Lung (tissue), 12 donors: Measurements from ENCODE around the gene ALG6. TPM values are rescaled to one million over a fixed set of nuclear protein-coding genes. Genes with fewer than 3 reads are reported as not detected.

Experiments
- ATAC-seq: fragments of 200-7000 bp; cut with Tn5 transposase; one replicate; pipeline ENCODE4 v1.9.1; 2020; ENCODE audit warnings: moderate number of reproducible peaks; ENCODE audit not compliant: insufficient read depth, low FRiP score
- DNase-seq, 3 donors: peaks; one replicate each; pipeline ENCODE4 v3.0.0-alpha.2; 2013 to 2017
- H3K27ac ChIP-seq, 2 donors: one replicate each; pipeline ENCODE4 v1.5.1; 2013; ENCODE audit warnings: mild to moderate bottlenecking in 2 of 2, moderate library complexity in 2 of 2, control low read depth in 1 of 2, inconsistent platforms in 1 of 2, low read depth in 1 of 2, low read length in 1 of 2
- H3K27me3 ChIP-seq, 3 donors: one replicate each; pipeline ENCODE4 v1.5.1; 2013; ENCODE audit warnings: low read length in 2 of 3; ENCODE audit not compliant: control insufficient read depth in 3 of 3, insufficient read depth in 3 of 3
- H3K36me3 ChIP-seq, 4 donors: one replicate each; pipeline ENCODE4 v1.5.1; 2013; ENCODE audit warnings: low read length in 4 of 4, mild to moderate bottlenecking in 1 of 4, moderate library complexity in 1 of 4; ENCODE audit not compliant: control insufficient read depth in 4 of 4, insufficient read depth in 4 of 4
- H3K4me1 ChIP-seq, 5 donors: one replicate each; pipeline ENCODE4 v1.5.1; 2013; ENCODE audit warnings: low read length in 5 of 5, mild to moderate bottlenecking in 2 of 5, moderate library complexity in 1 of 5; ENCODE audit not compliant: control insufficient read depth in 5 of 5, insufficient read depth in 5 of 5
- H3K4me3 ChIP-seq: one replicate; pipeline ENCODE4 v1.5.1; 2013; ENCODE audit warnings: mild to moderate bottlenecking, control low read depth, moderate library complexity
- H3K9ac ChIP-seq, 2 donors: one replicate each; pipeline ENCODE4 v1.5.1; 2013; ENCODE audit warnings: low read length in 2 of 2, control low read depth in 1 of 2; ENCODE audit not compliant: insufficient read depth in 1 of 2
- H3K9me3 ChIP-seq, 4 donors: one replicate each; pipeline ENCODE4 v1.5.1; 2013; ENCODE audit warnings: low read length in 3 of 4, mild to moderate bottlenecking in 1 of 4, moderate library complexity in 1 of 4; ENCODE audit not compliant: control insufficient read depth in 4 of 4, insufficient read depth in 3 of 4
- CTCF ChIP-seq: IDR thresholded peaks from 2 replicates; pipeline ENCODE4 v1.5.1; 2012; ENCODE audit warnings: mild to moderate bottlenecking; ENCODE audit errors: control extremely low read depth, extremely low read depth
- WGBS, 2 donors: extraction: QIAGEN DNeasy Blood & Tissue Kit; methylation state at CpG; one replicate each; pipeline ENCODE4 v1.1.7; 2013; 5-methylcytosine and 5-hydroxymethylcytosine counted together
- polyA plus RNA-seq, 2 donors: library from polyadenylated mRNA; stranded (reverse); fragments of 200-250 nt; gene quantifications; one replicate each; pipeline ENCODE4 v1.2.1, GENCODE V29; 2013
- total RNA-seq, 2 donors: library from RNA; depleted of rRNA in 1 of 2; stranded (reverse); fragments of >200 nt in 1 of 2; gene quantifications; one replicate each; pipeline ENCODE4 v1.2.1, GENCODE V29; 2014 to 2021
- donor health status: control.
- donor health status: control.
- donor health status: Bipolar disorder and iron deficiency.
- donor health status: healthy.
- donor health status: DM: yes; HTN: yes; CAD: no.

Gene ALG6
- total and polyA plus RNA-seq, 4 donors = 8.2 to 25.3 (median 11.8) TPM

GRCh38 chr1:63330331-63330916 is 37.0 kb upstream of the ALG6 start:
- no peak overlapping the region for H3K27ac ChIP-seq
- H3K36me3 ChIP-seq = no peaks in the 10 kb centered on the region
- no peak for ATAC-seq
- H3K27me3 ChIP-seq = peaks cover 10 to 97% (median 87%) of the 10 kb centered on the region in 3 donors
- WGBS, 2 donors = 6 to 8% methylated on average over 28 of the region's 28 CpGs
- peaks cover 0 to 10% (median 0%) of the 10 kb centered on the region in 4 donors for H3K9me3 ChIP-seq
- TF ChIP-seq CTCF = no peak
- H3K4me1 ChIP-seq = peaks cover 0 to 9% (median 0%) of the 10 kb centered on the region in 5 donors
- H3K4me3 ChIP-seq = no peak overlapping the region
- no peak for DNase-seq
- no peak overlapping the region for H3K9ac ChIP-seq

GRCh38 chr1:63342402-63342801 is 25.0 kb upstream of the ALG6 start:
- Histone ChIP-seq H3K36me3 (no peaks in the 10 kb centered on the region), H3K9ac (no peak overlapping the region), H3K9me3 (no peaks in the 10 kb centered on the region), H3K27ac (no peak overlapping the region), H3K4me1 (no peaks in the 10 kb centered on the region), H3K4me3 (no peak overlapping the region), H3K27me3 (peaks cover 0 to 6% (median 0%) of the 10 kb centered on the region in 3 donors)
- 15 to 54% methylated on average over 2 of the region's 2 CpGs for WGBS, 2 donors
- ATAC-seq (no peak), DNase-seq (no peak)
- no peak for TF ChIP-seq CTCF

- ATAC-seq = no peak
- TF ChIP-seq CTCF = no peak
- Histone ChIP-seq H3K9me3 (peaks cover 0 to 3% (median 0%) of the 10 kb centered on the region in 4 donors), H3K4me1 (no peaks in the 10 kb centered on the region), H3K4me3 (no peak overlapping the region), H3K9ac (no peak overlapping the region), H3K27me3 (peaks cover 0 to 8% (median 0%) of the 10 kb centered on the region in 3 donors), H3K36me3 (no peaks in the 10 kb centered on the region), H3K27ac (no peak overlapping the region)
- WGBS, 2 donors = 63 to 65% methylated on average over 1 of the region's 1 CpG
- no peak for DNase-seq
Observed at GRCh38 chr1:63343922-63344321, 23.5 kb upstream of the ALG6 start.

- no peaks in the 10 kb centered on the region for H3K36me3 ChIP-seq
- 94 to 95% methylated on average over 5 of the region's 5 CpGs for WGBS, 2 donors
- no peak overlapping the region for H3K4me3 ChIP-seq
- no peak for ATAC-seq
- no peaks in the 10 kb centered on the region for H3K4me1 ChIP-seq
- peaks cover 0 to 3% (median 0%) of the 10 kb centered on the region in 4 donors for H3K9me3 ChIP-seq
- H3K9ac ChIP-seq = no peak overlapping the region
- no peak for TF ChIP-seq CTCF
- no peak overlapping the region for H3K27ac ChIP-seq
- H3K27me3 ChIP-seq = peaks cover 0 to 18% (median 17%) of the 10 kb centered on the region in 3 donors
- no peak for DNase-seq
Observed at GRCh38 chr1:63350320-63350719, 17.1 kb upstream of the ALG6 start.
